Cardiac muscle cell (in vitro differentiated cells and primary cell): Measurements from ENCODE around the gene SBF2. TPM values are rescaled to one million over a fixed set of nuclear protein-coding genes. Genes with fewer than 3 reads are reported as not detected.

ENCODE experiments used
- DNase-seq, 2 donors: peaks; one replicate each; pipeline versions ENCODE4 v3.0.0 to v3.0.0-alpha.2; 2010 to 2017; ENCODE audit warnings: low read depth in 1 of 2, low spot score in 1 of 2
- H3K27ac ChIP-seq: fragments of 200-600 bp; sonication (generic); 2 replicates; pipeline ENCODE4 v1.5.1; 2016
- H3K27me3 ChIP-seq: fragments of 200-600 bp; sonication (generic); 2 replicates; pipeline ENCODE4 v1.6.0; 2016; ENCODE audit warnings: control low read depth
- H3K36me3 ChIP-seq: fragments of 200-600 bp; sonication (generic); 2 replicates; pipeline ENCODE4 v1.5.1; 2016; ENCODE audit warnings: control low read depth
- H3K4me1 ChIP-seq: fragments of 200-600 bp; sonication (generic); 2 replicates; pipeline ENCODE4 v1.8.1; 2017; ENCODE audit warnings: low read depth, mild to moderate bottlenecking, mixed run types
- H3K4me3 ChIP-seq: fragments of 200-600 bp; sonication (generic); 2 replicates; pipeline ENCODE4 v1.5.1; 2016; ENCODE audit warnings: mild to moderate bottlenecking
- H3K9me3 ChIP-seq: fragments of 200-600 bp; sonication (generic); 2 replicates; pipeline ENCODE4 v1.5.1; 2017; ENCODE audit warnings: low read depth, mild to moderate bottlenecking, control low read depth
- polyA plus RNA-seq: library from polyadenylated mRNA; unstranded; fragments of >200 nt; fragmentation: Nextera tagmentation; extraction: Ambion mirVana; gene quantifications from 2 replicates; pipeline ENCODE4 v1.2.1, GENCODE V29; 2016
- total RNA-seq: library from RNA; depleted of rRNA; stranded (reverse); fragments of >200 nt; gene quantifications from 2 replicates; pipeline ENCODE4 v1.2.3, GENCODE V29; 2016
- TF ChIP-seq, protein P1 (sequence below): IDR thresholded peaks from 2 replicates; pipeline ENCODE4 v1.5.1; 2012; ENCODE audit warnings: low read depth, mild to moderate bottlenecking, low read length

SBF2 gene
- total and polyA plus RNA-seq, 2 experiments from 2014 or later: 13.3 to 32.3 TPM

DNA sequence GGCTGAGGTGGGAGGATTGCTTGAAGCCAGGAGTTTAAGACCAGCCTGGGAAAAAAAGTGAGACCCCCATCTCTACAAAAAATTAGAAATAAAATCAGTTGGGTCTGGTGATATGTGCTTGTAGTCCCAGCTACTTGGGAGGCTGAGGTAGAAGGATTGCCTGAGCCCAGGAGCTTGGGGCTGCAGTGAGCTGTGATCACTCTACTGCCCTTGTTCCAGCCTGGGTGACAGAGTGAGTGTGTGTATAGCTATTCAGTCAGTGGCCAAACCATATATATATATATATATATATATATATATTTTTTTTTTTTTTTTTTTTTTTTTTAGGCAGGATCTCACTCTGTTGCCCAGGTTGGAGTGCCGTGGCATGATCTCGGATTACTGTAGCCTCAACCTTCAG, 35.3 kb upstream of the SBF2 start:
- Histone ChIP-seq H3K4me3 (no peak overlapping the region), H3K36me3 (no peaks in the 10 kb centered on the region), H3K9me3 (no peaks in the 10 kb centered on the region), H3K27ac (no peak overlapping the region), H3K4me1 (peaks cover 7% of the 10 kb centered on the region), H3K27me3 (no peaks in the 10 kb centered on the region)
- DNase-seq: no peak
- TF ChIP-seq, protein P1, sequence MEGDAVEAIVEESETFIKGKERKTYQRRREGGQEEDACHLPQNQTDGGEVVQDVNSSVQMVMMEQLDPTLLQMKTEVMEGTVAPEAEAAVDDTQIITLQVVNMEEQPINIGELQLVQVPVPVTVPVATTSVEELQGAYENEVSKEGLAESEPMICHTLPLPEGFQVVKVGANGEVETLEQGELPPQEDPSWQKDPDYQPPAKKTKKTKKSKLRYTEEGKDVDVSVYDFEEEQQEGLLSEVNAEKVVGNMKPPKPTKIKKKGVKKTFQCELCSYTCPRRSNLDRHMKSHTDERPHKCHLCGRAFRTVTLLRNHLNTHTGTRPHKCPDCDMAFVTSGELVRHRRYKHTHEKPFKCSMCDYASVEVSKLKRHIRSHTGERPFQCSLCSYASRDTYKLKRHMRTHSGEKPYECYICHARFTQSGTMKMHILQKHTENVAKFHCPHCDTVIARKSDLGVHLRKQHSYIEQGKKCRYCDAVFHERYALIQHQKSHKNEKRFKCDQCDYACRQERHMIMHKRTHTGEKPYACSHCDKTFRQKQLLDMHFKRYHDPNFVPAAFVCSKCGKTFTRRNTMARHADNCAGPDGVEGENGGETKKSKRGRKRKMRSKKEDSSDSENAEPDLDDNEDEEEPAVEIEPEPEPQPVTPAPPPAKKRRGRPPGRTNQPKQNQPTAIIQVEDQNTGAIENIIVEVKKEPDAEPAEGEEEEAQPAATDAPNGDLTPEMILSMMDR: no peak

DNA sequence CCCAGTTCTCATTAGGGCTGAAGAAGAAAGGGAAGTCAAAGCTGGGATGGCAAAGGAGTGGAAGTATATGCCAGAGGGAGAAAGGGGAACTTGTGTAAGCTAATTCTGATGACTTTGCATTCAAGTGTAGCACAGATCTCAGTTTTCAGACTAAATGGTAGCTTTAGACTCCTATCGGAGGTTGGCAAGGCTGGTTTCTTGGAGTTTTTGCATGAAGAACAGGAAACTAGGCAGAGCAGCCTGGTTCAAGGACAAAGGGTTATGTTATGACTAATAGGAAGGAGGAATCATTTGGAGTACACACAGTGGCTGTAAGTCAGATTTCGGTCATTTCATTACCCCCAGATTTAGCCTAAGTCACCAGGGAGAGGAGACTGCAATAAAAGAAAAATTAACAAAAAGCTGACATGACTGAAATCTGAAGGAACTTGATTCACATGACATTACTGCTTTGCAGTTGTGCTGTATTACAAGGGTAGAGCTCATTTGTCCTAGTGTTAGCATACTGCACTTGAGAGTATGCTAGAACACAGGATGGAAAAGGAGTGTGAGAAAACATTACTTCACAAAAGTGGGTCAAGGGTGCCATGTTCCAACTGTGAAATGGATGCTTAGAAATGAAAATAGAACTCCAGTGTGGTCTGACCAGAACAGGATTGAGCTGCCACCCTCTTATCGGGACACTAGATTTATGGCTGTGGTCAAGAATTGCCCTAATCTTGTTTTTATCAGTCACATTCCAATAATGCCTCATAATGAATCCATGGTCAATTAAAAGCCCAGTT, 34.5 kb upstream of the SBF2 start:
- Histone ChIP-seq H3K4me1 (peaks cover 7% of the 10 kb centered on the region), H3K36me3 (no peaks in the 10 kb centered on the region)

DNA sequence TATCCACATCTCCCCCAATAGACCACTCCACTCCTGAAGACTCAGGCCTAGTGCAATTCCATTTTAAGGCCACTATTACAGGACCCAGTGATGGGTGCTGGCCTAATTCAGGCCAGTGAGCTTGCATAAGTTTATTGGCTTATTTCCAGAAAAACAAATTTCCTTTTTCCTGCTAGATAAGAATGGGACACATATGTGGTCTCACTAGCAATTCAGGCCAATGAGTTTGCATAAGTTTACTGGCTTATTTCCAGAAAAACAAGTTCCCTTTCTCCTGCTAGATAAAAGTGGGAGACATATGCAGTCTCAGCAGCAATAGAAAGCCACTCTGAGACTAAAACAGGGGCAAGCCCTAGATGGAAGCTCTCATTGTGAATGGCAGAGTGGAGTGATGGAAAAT, 33.2 kb upstream of the SBF2 start:
- Histone ChIP-seq H3K36me3 (no peaks in the 10 kb centered on the region), H3K27me3 (no peaks in the 10 kb centered on the region), H3K27ac (no peak overlapping the region), H3K4me1 (peaks cover 7% of the 10 kb centered on the region), H3K4me3 (no peak overlapping the region), H3K9me3 (no peaks in the 10 kb centered on the region)
- TF ChIP-seq, protein P1: no peak
- peak in 1 of 2 donors; percentile 97 for DNase-seq

More for the DNA sequence above, 34.5 kb upstream of the SBF2 start:
- TF ChIP-seq, protein P1: no peak
- H3K4me3 ChIP-seq: no peak overlapping the region
- no peaks in the 10 kb centered on the region for H3K9me3 ChIP-seq
- no peaks in the 10 kb centered on the region for H3K27me3 ChIP-seq
- H3K27ac ChIP-seq: no peak overlapping the region
- peak in 1 of 2 donors; percentile 79 for DNase-seq

DNA sequence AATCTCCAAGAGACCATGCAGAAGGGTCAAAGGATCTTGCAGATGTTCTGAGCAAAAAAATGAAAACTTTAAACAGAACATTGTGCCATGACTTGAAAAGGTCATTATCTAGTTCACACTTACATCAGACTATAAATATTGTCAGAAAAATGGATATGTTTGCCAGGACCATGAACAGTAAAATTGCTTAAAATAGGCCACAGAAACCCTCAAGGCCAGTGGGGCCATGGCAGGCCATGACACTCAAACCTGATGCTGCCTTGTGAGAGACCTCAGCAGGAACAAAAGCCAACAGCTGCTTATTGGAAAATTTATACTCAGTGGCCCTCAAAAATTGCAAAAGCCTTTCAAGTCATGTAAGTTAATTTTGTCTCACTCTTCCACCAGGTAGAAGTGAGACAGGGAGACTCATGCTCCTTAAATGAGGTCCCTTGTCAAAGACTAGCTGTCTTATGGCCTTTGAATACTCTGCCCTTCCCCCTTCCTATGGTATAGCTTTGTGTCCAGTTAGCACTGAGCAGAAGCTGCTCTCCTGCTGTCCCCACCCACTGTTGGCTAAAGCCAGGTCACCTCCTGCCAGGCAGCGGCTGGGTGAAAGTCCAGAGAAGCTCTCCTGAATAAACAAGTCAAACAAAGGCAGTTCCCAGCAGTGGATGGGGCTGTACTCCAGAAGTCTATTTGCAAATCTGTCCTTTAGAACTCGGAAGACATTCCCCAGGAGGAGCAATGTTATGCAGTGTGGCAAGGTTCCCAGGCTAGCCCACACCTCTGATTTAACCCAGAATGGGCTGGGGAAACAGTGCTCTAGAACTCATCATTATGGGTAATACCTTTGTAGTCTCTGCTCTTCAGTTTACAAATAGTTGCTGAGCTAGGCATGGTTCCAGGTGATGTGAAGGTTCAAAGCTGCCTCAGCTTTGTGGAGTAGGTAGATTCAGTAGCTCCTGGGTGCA, 32.3 kb upstream of the SBF2 start:
- no peak overlapping the region for H3K4me3 ChIP-seq
- peak in 1 of 2 donors; percentile 58 for DNase-seq
- H3K9me3 ChIP-seq: no peaks in the 10 kb centered on the region
- H3K4me1 ChIP-seq: peaks cover 7% of the 10 kb centered on the region
- H3K27ac ChIP-seq: no peak overlapping the region
- TF ChIP-seq, protein P1: no peak
- no peaks in the 10 kb centered on the region for H3K36me3 ChIP-seq
- no peaks in the 10 kb centered on the region for H3K27me3 ChIP-seq

DNA sequence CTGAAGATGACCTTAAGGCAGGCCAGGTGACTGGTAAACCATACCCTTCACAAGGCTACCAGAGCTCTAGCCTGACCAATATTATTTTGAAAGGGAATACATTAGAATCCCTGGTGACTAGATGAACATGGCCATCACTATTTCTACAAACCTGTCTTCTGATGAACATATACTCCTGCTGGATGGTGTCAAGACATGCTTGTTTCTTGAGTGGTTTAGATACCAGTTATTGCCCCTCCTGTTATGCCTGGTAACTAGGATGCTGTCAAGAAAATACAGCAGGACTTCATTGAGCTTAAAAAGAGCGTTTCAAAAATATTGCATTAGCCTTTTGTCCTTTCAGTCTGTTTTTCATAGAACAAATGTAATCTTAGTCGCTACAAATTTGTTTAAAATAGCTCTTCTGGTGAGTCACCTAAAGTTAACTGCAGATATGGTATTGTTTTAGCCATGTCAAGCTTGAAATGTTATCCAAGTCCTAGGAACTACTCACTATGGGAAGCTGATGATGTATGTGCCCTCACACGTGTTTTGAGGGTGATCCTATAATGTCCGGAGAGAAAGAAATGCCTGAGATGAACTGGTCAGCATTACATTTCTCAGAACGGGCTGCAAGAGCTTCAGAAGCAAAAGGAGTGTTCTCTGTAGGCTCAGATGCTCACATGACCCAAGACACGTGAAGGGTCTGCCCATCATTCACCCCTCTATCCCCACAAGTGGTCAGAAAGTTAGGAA, 31.4 kb upstream of the SBF2 start:
- Histone ChIP-seq H3K27me3 (no peaks in the 10 kb centered on the region), H3K9me3 (no peaks in the 10 kb centered on the region), H3K27ac (no peak overlapping the region), H3K36me3 (no peaks in the 10 kb centered on the region), H3K4me1 (peaks cover 7% of the 10 kb centered on the region), H3K4me3 (no peak overlapping the region)
- TF ChIP-seq, protein P1: no peak
- peak in 1 of 2 donors; percentile 85 for DNase-seq
